K562 (cell line): ENCODE measurements around the gene FASTKD3. TPM values are rescaled to one million over a fixed set of nuclear protein-coding genes. Genes with fewer than 3 reads are reported as not detected.

Source experiments
- ARHGAP35 ChIP-seq: fragments of 450-650 bp; IDR thresholded peaks from 2 replicates; pipeline ENCODE4 v1.6.1; 2018; ENCODE audit not compliant: partially characterized antibody
- CHD7 ChIP-seq: fragments of 200-600 bp; sonication (generic); IDR thresholded peaks from one replicate; pipeline ENCODE4 v1.6.1; 2012; ENCODE audit warnings: mild to moderate bottlenecking, low read depth, low read length, inconsistent platforms
- DPF2 ChIP-seq: fragments of 450-650 bp; IDR thresholded peaks from 2 replicates; pipeline ENCODE4 v1.6.1; 2016
- ESRRA ChIP-seq: fragments of 450-650 bp; IDR thresholded peaks from 2 replicates; pipeline ENCODE4 v1.6.1; 2014; ENCODE audit warnings: low read depth, mild to moderate bottlenecking, moderate library complexity, borderline replicate concordance
- FOXA3 ChIP-seq, 2 experiments: fragments of 450-650 bp in 1 of 2; sonication (generic) in 1 of 2; formaldehyde crosslinking; IDR thresholded peaks in 1 of 2; conservative IDR thresholded peaks in 1 of 2; 2 replicates each; pipeline versions ENCODE4 v1.4.0 to v1.8.0; 2020 to 2022; ENCODE audit warnings: mild to moderate bottlenecking in 2 of 2, missing genetic modification reagents in 1 of 2
- MCM3 ChIP-seq: fragments of 450-650 bp; IDR thresholded peaks from 2 replicates; pipeline ENCODE4 v1.6.1; 2016
- NR2C2 ChIP-seq, 2 experiments: fragments of 200-800 bp in 1 of 2; sonication (Bioruptor generic) in 1 of 2; sonication (generic) in 1 of 2; formaldehyde crosslinking in 1 of 2; IDR thresholded peaks; 2 replicates each; pipeline versions ENCODE4 v1.6.1 to v1.8.0; 2016 to 2022; ENCODE audit warnings: mild to moderate bottlenecking in 1 of 2, missing compliant biosample characterization in 1 of 2, missing genetic modification characterization in 1 of 2, missing genetic modification reagents in 1 of 2
- SOX6 ChIP-seq: fragments of 450-650 bp; IDR thresholded peaks from 2 replicates; pipeline ENCODE4 v1.6.1; 2014; ENCODE audit warnings: mild to moderate bottlenecking
- TFE3 ChIP-seq: fragments of 450-650 bp; formaldehyde crosslinking; IDR thresholded peaks from 2 replicates; pipeline ENCODE4 v1.4.0; 2020; ENCODE audit warnings: mild to moderate bottlenecking, mixed read lengths
- ZBTB5 ChIP-seq: fragments of 450-650 bp; IDR thresholded peaks from 2 replicates; pipeline ENCODE4 v1.6.1; 2017; ENCODE audit warnings: antibody characterized with exemption
- ZBTB9 ChIP-seq: fragments of 450-650 bp; formaldehyde crosslinking; IDR thresholded peaks from 2 replicates; pipeline ENCODE4 v1.4.0; 2020; ENCODE audit warnings: mild to moderate bottlenecking, moderate library complexity
- ZEB2 ChIP-seq: fragments of 450-650 bp; IDR thresholded peaks from 2 replicates; pipeline ENCODE4 v1.6.1; 2016
- polyA plus RNA-seq, 8 experiments: library from polyadenylated mRNA; depleted of rRNA in 4 of 8; stranded (reverse) in 5 of 8; unstranded in 3 of 8; fragments of >200 nt; fragmentation: Nextera tagmentation in 2 of 8; fragmentation: Illumina TruSeq in 1 of 8; extraction: Ambion mirVana in 2 of 8; extraction: Trizol in 1 of 8; gene quantifications; 2 replicates each; pipeline versions ENCODE4 v1.2.1 to v1.2.3, GENCODE V29; 2011 to 2014; ENCODE audit warnings: inconsistent platforms in 1 of 8, missing spikeins in 1 of 8
- total RNA-seq, 7 experiments: library from RNA; depleted of rRNA in 6 of 7; stranded (reverse); fragments of >200 nt in 6 of 7; fragmentation: Illumina TruSeq in 2 of 7; extraction: Trizol in 2 of 7; gene quantifications; 2 replicates each; pipeline versions ENCODE4 v1.2.1 to v1.2.3, GENCODE V29; 2011 to 2021; ENCODE audit warnings: low replicate concordance in 1 of 7

FASTKD3 gene
- total and polyA plus RNA-seq, 9 of the 15 experiments (the other 6 are each of a cell fraction or from before 2014, with no cell fraction given), result 17.1 to 149 (median 47.5) TPM

- TF ChIP-seq CHD7, result no peak
- TF ChIP-seq FOXA3 (CRISPR knock-in tag; conservative IDR thresholded peaks at IDR 0.05 in 1 of 2, IDR thresholded peaks at IDR 0.05 in 1 of 2), result no peak
- TF ChIP-seq ARHGAP35, result no peak
- no peak for TF ChIP-seq DPF2
- TF ChIP-seq NR2C2 (CRISPR knock-in tag; IDR thresholded peaks at IDR 0.05), result no peak
- no peak for TF ChIP-seq NR2C2 (tag; IDR thresholded peaks at IDR 0.05)
- TF ChIP-seq ZEB2, result no peak
- no peak for TF ChIP-seq ZBTB9 (CRISPR knock-in tag)
- TF ChIP-seq ZBTB5, result no peak
- TF ChIP-seq ESRRA, result no peak
- peak; percentile 76 for TF ChIP-seq TFE3
- TF ChIP-seq MCM3, result no peak
- TF ChIP-seq SOX6, result no peak
These were observed 28.3 kb upstream of the FASTKD3 start (continued) for GRCh38 chr5:7897014-7897600.
